ENCODE measurements around the gene TEX50. TPM values are rescaled to one million over a fixed set of nuclear protein-coding genes. Genes with fewer than 3 reads are reported as not detected.

TEX50 gene
- total and polyA plus RNA-seq, 2 experiments from 2014 or later = not detected

GRCh38 chr1:173603056-173603591 lies 32.0 kb upstream of the TEX50 start, which contains the start of gene SLC9C2:
SLC9C2 (minus strand) TSS chr1:173603072; CDS start chr1:173601776, 1,296 bp downstream.
- H3K27me3 Mint-ChIP-seq (ENCODE audit: insufficient read depth, low read depth, poor library complexity) = peaks cover 2% of the 10 kb centered on the region
- no peaks in the 10 kb centered on the region for H3K9me3 Mint-ChIP-seq
- Histone ChIP-seq H3K36me3 (ENCODE audit: insufficient read depth) (no peaks in the 10 kb centered on the region), H3K4me3 (no peak within 1 kb of the TSS), H3K27ac (ENCODE audit: low read depth) (no peak within 1 kb of the TSS), H2AFZ (peak within 1 kb of the TSS; percentile 76; the same call in 1 of the 2 replicates), H4K20me1 (replicated peaks; ENCODE audit: insufficient read depth) (no peaks in the 10 kb centered on the region), H3K79me2 (replicated peaks; ENCODE audit: insufficient read depth) (no peaks in the 10 kb centered on the region), H3F3A (replicated peaks; ENCODE audit: low read depth) (no peaks in the 10 kb centered on the region), H3K4me2 (no peak within 1 kb of the TSS), H3K4me1 (ENCODE audit: insufficient read depth) (no peaks in the 10 kb centered on the region), H3K9me2 (ENCODE audit: insufficient read depth) (peaks cover 4% of the 10 kb centered on the region; the same call in 1 of the 2 replicates), H3K27me3 (ENCODE audit: insufficient read depth) (no peaks in the 10 kb centered on the region)
- no peaks in the 10 kb centered on the region for H3K36me3 Mint-ChIP-seq (ENCODE audit: low read depth)
- H3K4me1 Mint-ChIP-seq = no peaks in the 10 kb centered on the region
- TF ChIP-seq EZH2phosphoT487 (IDR thresholded peaks at IDR 0.05; ENCODE audit: unreplicated experiment) = no peak
- TF ChIP-seq REST (IDR thresholded peaks at IDR 0.05; ENCODE audit: unreplicated experiment) = no peak
- no peak for TF ChIP-seq CTCF (conservative IDR thresholded peaks at IDR 0.05; ENCODE audit: low read depth in 2 of 2)
- no peak for TF ChIP-seq ZNF114 (CRISPR knock-in tag; IDR thresholded peaks at IDR 0.05)
- TF ChIP-seq STAT1 (IDR thresholded peaks at IDR 0.05; ENCODE audit: unreplicated experiment) = no peak
- ATAC-seq = no peak
- no peak within 1 kb of the TSS for H3K27ac Mint-ChIP-seq
- no peak for DNase-seq (ENCODE audit: low spot score)
- no peak within 1 kb of the TSS for H3K4me3 Mint-ChIP-seq

GRCh38 chr1:173608503-173609216 lies 26.5 kb upstream of the TEX50 start:
- ATAC-seq (no peak), DNase-seq (ENCODE audit: low spot score) (no peak)
- no peak for TF ChIP-seq STAT1 (IDR thresholded peaks at IDR 0.05; ENCODE audit: unreplicated experiment)
- no peak for TF ChIP-seq REST (IDR thresholded peaks at IDR 0.05; ENCODE audit: unreplicated experiment)
- no peak for TF ChIP-seq NANOG (IDR thresholded peaks at IDR 0.05; ENCODE audit: borderline replicate concordance)
- TF ChIP-seq ZNF114 (CRISPR knock-in tag; IDR thresholded peaks at IDR 0.05) = no peak
- TF ChIP-seq ETS1 (IDR thresholded peaks at IDR 0.05) = no peak
- no peak for TF ChIP-seq CTCF (conservative IDR thresholded peaks at IDR 0.05; ENCODE audit: low read depth in 2 of 2)
- no peaks in the 10 kb centered on the region for H3K79me2 ChIP-seq (replicated peaks; ENCODE audit: insufficient read depth)
- Mint-ChIP-seq H3K4me1 (no peaks in the 10 kb centered on the region), H3K36me3 (ENCODE audit: low read depth) (peaks cover 15% of the 10 kb centered on the region), H3K9me3 (peaks cover 20% of the 10 kb centered on the region), H3K4me3 (no peak overlapping the region), H3K27ac (no peak overlapping the region), H3K27me3 (ENCODE audit: insufficient read depth, low read depth, poor library complexity) (peaks cover 2% of the 10 kb centered on the region)
- no peaks in the 10 kb centered on the region for H4K20me1 ChIP-seq (replicated peaks; ENCODE audit: insufficient read depth)
- peaks cover 4% of the 10 kb centered on the region; the same call in 1 of the 2 replicates for H3K9me2 ChIP-seq (ENCODE audit: insufficient read depth)
- no peaks in the 10 kb centered on the region for H3K27me3 ChIP-seq (ENCODE audit: insufficient read depth)
- H3K27ac ChIP-seq (ENCODE audit: low read depth) = no peak overlapping the region
- no peak overlapping the region for H3K4me3 ChIP-seq
- no peak overlapping the region for H2AFZ ChIP-seq
- H3F3A ChIP-seq (replicated peaks; ENCODE audit: low read depth) = no peaks in the 10 kb centered on the region
- peaks cover 3% of the 10 kb centered on the region for H3K36me3 ChIP-seq (ENCODE audit: insufficient read depth)
- no peaks in the 10 kb centered on the region for H3K4me1 ChIP-seq (ENCODE audit: insufficient read depth)
- no peak overlapping the region for H3K4me2 ChIP-seq
